Kidney capillary endothelial cell (primary cell): ENCODE data around the gene ACBD3.

Experiments
- DNase-seq: peaks from one replicate; pipeline ENCODE4 v3.0.0-alpha.2; 2018; ENCODE audit warnings: low spot score

ACBD3 gene

GRCh38 chr1:226201029-226201593 is 14.6 kb upstream of the ACBD3 start:
- no peak for DNase-seq

GRCh38 chr1:226199971-226200370 is 13.4 kb upstream of the ACBD3 start:
- DNase-seq, result no peak

- no peak for DNase-seq
Measured at GRCh38 chr1:226195144-226195543, 8.6 kb upstream of the ACBD3 start.

GRCh38 chr1:226187380-226187779 is 839 bp upstream of the ACBD3 start:
- DNase-seq, result no peak

- DNase-seq, result no peak
Measured at GRCh38 chr1:226187019-226187322, 430 bp upstream of the ACBD3 start.

- DNase-seq, result peak; percentile 11
Measured at GRCh38 chr1:226185141-226186036, 1.2 kb downstream of the ACBD3 start.

- DNase-seq, result no peak
Measured at GRCh38 chr1:226181996-226182714, 4.4 kb downstream of the ACBD3 start.

- no peak for DNase-seq
Measured at GRCh38 chr1:226176870-226177269, 9.7 kb downstream of the ACBD3 start.

GRCh38 chr1:226172589-226172988 is 14.0 kb downstream of the ACBD3 start:
- DNase-seq, result no peak

GRCh38 chr1:226166341-226166740 is 20.2 kb downstream of the ACBD3 start:
- no peak for DNase-seq

- no peak for DNase-seq
Measured at GRCh38 chr1:226164154-226164553, 22.4 kb downstream of the ACBD3 start.

- no peak for DNase-seq
Measured at GRCh38 chr1:226162898-226163297, 23.6 kb downstream of the ACBD3 start.

- no peak for DNase-seq
Measured at GRCh38 chr1:226158983-226159382, 27.6 kb downstream of the ACBD3 start.

GRCh38 chr1:226158457-226158856 is 28.1 kb downstream of the ACBD3 start:
- no peak for DNase-seq

GRCh38 chr1:226157761-226158316 is 28.7 kb downstream of the ACBD3 start:
- no peak for DNase-seq

- DNase-seq, result no peak
Measured at GRCh38 chr1:226154593-226154992, 31.9 kb downstream of the ACBD3 start.

GRCh38 chr1:226149806-226150205 is 36.7 kb downstream of the ACBD3 start:
- no peak for DNase-seq

- DNase-seq, result no peak
Measured at GRCh38 chr1:226148121-226148648, 38.4 kb downstream of the ACBD3 start.

- DNase-seq, result no peak
Measured at GRCh38 chr1:226144045-226144444, 42.5 kb downstream of the ACBD3 start.

GRCh38 chr1:226135709-226136108 is 50.8 kb downstream of the ACBD3 start:
- no peak for DNase-seq

- no peak for DNase-seq
Measured at GRCh38 chr1:226135059-226135651, 51.4 kb downstream of the ACBD3 start.
